Measurements from ENCODE around the gene ITGB3. TPM values are rescaled to one million over a fixed set of nuclear protein-coding genes. Genes with fewer than 3 reads are reported as not detected.

The ITGB3 gene
- total RNA-seq, 4 donors from 2014 or later: 17.5 to 26.7 (median 22.1) TPM

GRCh38 chr17:47338026-47338425, 84.4 kb downstream of the ITGB3 start:
- Histone ChIP-seq H3K27me3 (no peaks in the 10 kb centered on the region), H3K27ac (no peak overlapping the region), H3K4me3 (no peak overlapping the region), H3K4me1 (no peaks in the 10 kb centered on the region), H3K9me3 (no peaks in the 10 kb centered on the region), H3K36me3 (peaks cover 0 to 82% (median 0%) of the 10 kb centered on the region in 3 donors)
- no peak for TF ChIP-seq CTCF (IDR thresholded peaks at IDR 0.05)
- no peak for TF ChIP-seq EP300 (IDR thresholded peaks at IDR 0.05)
- TF ChIP-seq POLR2A (IDR thresholded peaks at IDR 0.05): no peak
- 97% methylated on average over 3 of the region's 3 CpGs for WGBS, 2 donors
- DNase-seq (ENCODE audit: low spot score in 2 of 2): no peak

- H3K9me3 ChIP-seq: no peaks in the 10 kb centered on the region
- 80 to 84% methylated on average over 1 of the region's 1 CpG for WGBS, 2 donors
- no peak for DNase-seq (ENCODE audit: low spot score in 2 of 2)
Observed at GRCh38 chr17:47352848-47353247, 99.2 kb downstream of the ITGB3 start.

GRCh38 chr17:47358652-47359051, 105.0 kb downstream of the ITGB3 start:
- WGBS, 2 donors: 63 to 74% methylated on average over 1 of the region's 1 CpG
- no peaks in the 10 kb centered on the region for H3K9me3 ChIP-seq
- H3K27ac ChIP-seq: no peak overlapping the region
- peaks cover 0 to 38% (median 0%) of the 10 kb centered on the region in 3 donors for H3K36me3 ChIP-seq
- no peaks in the 10 kb centered on the region for H3K4me1 ChIP-seq
- H3K4me3 ChIP-seq: no peak overlapping the region
- TF ChIP-seq EP300 (IDR thresholded peaks at IDR 0.05): no peak
- no peak for TF ChIP-seq POLR2A (IDR thresholded peaks at IDR 0.05)
- TF ChIP-seq CTCF (IDR thresholded peaks at IDR 0.05): no peak
- DNase-seq (ENCODE audit: low spot score in 2 of 2): no peak
- no peaks in the 10 kb centered on the region for H3K27me3 ChIP-seq

More at GRCh38 chr17:47352848-47353247, 99.2 kb downstream of the ITGB3 start:
- Histone ChIP-seq H3K4me1 (no peaks in the 10 kb centered on the region), H3K27me3 (no peaks in the 10 kb centered on the region), H3K27ac (no peak overlapping the region), H3K36me3 (peaks cover 0 to 49% (median 0%) of the 10 kb centered on the region in 3 donors), H3K4me3 (no peak overlapping the region)
- TF ChIP-seq POLR2A (IDR thresholded peaks at IDR 0.05) (no peak), EP300 (IDR thresholded peaks at IDR 0.05) (no peak), CTCF (IDR thresholded peaks at IDR 0.05) (no peak)

Small RNA genes lying within 50 kb of the gene (small RNA-seq; reads per million reads assigned to genes)
- gene RNU7-186P: not detected

Other genes with a start within 250 kb of the ITGB3 start
- 10 to 100 TPM; 38.7 to 87.6 (median 64.5) TPM for gene CDC27, start 64.5 kb upstream of the ITGB3 start, total RNA-seq
- 1 to 10 TPM in 1 of 4 donors, not detected in 3; 1.5 TPM for gene MYL4, start 44.5 kb upstream of the ITGB3 start, total RNA-seq
- 10 to 100 TPM in 2 of 4 donors, 1 to 10 TPM in 2; 6.5 to 15.1 (median 10.2) TPM for gene EFCAB13, start 70.1 kb downstream of the ITGB3 start, total RNA-seq